HG03565 (cell line): ENCODE data around the gene LAPTM5.

Source experiments
- ATAC-seq: cut with Tn5 transposase; IDR thresholded peaks from one replicate; pipeline ENCODE4 v1.9.1; 2021; ENCODE audit warnings: mild to moderate bottlenecking, moderate library complexity; ENCODE audit not compliant: unreplicated experiment

The LAPTM5 gene

GRCh38 chr1:30787856-30788495 lies 30.4 kb upstream of the LAPTM5 start:
- no peak for ATAC-seq

DNA sequence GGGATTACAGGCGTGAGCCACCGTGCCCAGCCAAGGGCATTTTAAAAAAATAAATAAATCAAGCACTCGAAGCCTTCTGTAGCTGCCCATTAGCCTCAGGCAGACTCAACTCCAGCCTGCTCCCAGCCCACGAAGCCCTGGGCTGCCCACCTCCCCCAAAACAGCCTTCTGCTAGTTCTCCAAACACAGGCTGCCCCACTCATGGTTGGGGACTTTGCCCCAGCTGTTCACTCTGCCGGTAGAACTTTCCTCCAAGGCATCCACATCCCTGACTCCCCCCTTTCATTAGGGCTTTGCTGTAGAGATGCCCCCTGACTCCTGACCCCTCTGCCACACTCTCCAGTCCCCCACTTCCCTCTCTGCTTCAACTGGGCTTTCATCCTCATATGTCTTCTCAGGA lies 29.7 kb upstream of the LAPTM5 start:
- ATAC-seq = no peak

DNA sequence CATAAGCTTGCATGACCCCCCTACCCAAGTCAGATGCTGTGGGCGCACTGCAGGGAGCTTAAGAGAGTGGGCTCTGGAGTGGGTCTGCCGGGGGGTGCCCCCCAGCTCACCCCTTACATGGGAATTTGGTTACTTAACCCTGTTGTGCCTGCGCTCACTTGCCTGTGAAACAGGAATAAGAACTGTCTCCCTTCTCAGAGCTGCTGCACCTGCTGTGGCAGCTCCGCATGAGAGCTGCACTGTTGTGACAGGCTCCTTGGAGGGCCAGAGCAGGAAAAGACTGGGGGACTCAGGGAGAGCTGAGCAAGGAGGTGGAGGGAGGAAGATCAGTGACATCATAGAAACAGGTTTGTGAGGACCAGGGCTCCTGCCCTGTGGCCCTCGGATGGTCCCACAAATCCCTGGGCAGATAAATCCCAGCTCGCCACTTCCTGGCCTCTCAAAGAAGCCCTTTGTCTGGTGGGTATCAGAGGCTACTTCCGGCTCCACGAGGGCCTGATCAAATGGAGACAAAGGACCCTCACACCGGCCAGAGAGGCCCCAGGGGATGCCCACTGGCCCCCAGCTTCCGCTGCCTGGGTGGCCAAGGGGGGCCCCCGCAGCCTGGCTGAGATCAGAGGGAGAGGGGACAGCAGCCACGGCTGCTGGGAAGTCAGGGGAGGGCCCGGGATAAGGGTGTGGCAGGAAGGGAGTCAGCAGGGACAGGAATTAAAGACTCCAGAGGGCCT lies 28.9 kb upstream of the LAPTM5 start:
- ATAC-seq = no peak

GRCh38 chr1:30785714-30786113 lies 28.1 kb upstream of the LAPTM5 start:
- no peak for ATAC-seq

DNA sequence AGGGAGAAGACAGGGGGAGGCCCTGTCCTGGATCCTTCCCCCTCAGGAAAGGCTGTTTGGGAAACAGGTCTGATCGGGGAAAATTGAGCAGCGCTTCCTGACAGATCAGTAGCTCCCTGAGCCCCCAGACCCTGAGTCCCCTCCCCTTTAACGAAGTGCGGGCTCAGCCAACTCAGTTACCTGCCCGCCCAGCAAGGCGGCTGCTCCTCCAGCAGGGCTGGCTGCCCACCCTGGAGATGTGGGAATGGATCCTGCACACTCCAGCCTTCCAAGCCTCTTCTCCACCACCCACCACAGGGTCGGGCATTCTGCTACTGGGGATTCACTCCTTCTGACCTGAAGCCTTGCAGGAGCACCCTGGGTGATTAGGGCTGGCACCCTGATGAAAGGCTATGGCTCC lies 27.6 kb upstream of the LAPTM5 start:
- ATAC-seq = no peak

DNA sequence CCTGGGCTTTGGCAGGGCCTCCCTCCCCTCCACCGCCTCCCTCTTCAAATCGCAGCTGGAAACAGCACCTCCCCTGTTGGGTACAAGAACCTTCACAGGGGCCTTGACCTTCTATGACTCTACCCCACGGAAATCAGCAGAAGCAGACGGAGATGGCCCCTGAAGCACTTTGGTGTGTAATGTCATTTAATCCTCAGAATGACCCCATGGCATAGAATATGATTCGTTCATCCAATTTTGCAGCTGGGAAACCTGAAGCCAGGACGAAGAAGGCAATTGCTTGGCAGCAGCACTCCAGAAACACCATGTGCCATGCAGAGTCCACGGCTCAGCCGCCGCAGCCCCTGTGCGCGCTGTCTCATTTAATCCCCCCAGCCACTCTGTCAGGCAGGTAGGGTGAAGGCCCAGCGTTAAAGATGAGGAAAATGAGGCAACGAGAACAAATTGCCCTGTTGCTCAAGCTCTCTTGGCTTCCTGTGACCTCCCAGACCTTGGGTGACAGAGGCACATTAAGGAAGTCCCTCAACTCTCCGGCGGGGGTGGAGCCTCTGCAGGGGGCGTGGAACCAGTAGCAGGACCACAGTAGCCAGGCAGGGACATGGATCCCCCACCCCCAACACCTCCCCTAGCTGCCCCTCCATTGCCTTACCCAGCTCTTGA lies 25.8 kb upstream of the LAPTM5 start:
- ATAC-seq = no peak

- ATAC-seq = no peak
Observed at GRCh38 chr1:30782361-30783255, 25.0 kb upstream of the LAPTM5 start.

- no peak for ATAC-seq
Observed at GRCh38 chr1:30781906-30782305, 24.3 kb upstream of the LAPTM5 start.

DNA sequence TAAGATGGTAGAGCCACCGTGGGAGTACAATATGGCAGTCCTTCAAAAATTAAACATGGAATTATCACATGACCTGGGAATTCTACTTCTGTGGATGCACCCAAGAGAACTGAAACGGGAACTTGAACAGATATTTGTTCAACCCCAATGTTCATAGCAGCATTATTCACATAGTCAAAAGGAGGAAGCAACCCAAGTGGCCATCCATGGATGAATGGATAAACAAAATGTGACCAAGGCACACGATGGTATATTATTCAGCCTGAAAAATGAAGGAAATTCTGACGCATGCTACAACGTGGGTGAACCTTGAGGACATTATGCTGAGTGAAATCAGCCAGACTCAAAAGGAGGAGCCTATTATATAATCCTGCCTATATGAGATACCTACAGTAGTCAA lies 22.8 kb upstream of the LAPTM5 start:
- ATAC-seq = no peak

GRCh38 chr1:30779294-30780071 lies 21.9 kb upstream of the LAPTM5 start:
- ATAC-seq = no peak

DNA sequence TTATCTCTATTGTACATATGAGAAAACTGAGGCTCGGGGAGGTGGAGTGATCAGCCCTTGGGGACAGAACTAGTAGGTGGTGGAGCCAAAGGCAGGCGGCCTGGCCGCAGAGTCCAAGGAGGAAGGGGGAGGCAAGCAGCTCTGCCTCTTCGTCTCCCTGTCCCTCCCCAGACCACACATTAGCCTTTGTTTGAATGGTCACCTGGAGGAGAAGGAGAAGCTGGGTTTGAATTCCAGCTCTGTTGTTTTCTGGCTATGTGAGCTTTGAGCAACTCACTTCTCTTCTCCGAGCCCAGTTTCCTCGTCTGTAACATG lies 21.4 kb upstream of the LAPTM5 start:
- no peak for ATAC-seq

GRCh38 chr1:30778154-30778978 lies 20.8 kb upstream of the LAPTM5 start:
- ATAC-seq = no peak

- ATAC-seq = no peak
Observed at GRCh38 chr1:30777904-30778153, 20.3 kb upstream of the LAPTM5 start.

DNA sequence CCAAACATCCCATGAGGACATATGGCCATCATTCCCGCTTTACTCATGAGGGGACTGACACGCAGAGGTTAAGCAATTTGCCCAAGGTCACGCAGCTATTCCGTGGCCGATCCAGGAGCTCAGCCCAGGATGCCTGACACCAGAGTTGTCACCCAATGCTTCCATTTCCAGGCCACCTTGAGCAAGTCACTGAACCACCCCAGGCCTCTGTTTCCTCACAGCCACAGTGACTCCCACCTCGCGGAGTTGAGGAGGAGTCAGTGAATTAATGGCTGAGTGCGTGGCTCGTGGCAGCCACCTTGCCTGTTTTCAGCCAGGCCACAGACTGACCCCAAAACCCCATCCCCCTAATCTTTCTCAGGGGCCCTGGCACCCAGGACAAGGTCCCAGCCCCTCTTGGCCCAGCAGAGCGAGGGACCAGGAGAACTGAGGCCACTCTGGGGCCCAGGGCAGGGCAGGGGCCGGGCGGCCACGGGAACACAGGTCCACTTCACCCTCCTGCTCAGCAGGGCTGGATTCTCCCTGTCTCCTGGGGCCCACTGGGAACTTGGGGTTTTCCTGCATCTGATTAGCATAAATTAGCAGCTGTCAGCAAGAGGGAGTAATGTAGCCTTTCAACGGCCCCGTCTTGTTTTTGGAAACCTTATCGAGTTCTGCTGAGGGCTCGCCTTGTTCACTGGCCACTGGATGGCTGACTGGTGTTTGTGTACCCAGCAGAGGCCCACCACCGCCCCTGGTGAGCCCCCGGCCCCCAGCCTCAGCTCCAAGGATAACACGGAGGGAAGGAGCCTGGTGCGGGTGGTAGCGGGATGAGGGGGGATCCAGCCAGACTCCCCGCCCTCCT lies 19.7 kb upstream of the LAPTM5 start:
- ATAC-seq = no peak

DNA sequence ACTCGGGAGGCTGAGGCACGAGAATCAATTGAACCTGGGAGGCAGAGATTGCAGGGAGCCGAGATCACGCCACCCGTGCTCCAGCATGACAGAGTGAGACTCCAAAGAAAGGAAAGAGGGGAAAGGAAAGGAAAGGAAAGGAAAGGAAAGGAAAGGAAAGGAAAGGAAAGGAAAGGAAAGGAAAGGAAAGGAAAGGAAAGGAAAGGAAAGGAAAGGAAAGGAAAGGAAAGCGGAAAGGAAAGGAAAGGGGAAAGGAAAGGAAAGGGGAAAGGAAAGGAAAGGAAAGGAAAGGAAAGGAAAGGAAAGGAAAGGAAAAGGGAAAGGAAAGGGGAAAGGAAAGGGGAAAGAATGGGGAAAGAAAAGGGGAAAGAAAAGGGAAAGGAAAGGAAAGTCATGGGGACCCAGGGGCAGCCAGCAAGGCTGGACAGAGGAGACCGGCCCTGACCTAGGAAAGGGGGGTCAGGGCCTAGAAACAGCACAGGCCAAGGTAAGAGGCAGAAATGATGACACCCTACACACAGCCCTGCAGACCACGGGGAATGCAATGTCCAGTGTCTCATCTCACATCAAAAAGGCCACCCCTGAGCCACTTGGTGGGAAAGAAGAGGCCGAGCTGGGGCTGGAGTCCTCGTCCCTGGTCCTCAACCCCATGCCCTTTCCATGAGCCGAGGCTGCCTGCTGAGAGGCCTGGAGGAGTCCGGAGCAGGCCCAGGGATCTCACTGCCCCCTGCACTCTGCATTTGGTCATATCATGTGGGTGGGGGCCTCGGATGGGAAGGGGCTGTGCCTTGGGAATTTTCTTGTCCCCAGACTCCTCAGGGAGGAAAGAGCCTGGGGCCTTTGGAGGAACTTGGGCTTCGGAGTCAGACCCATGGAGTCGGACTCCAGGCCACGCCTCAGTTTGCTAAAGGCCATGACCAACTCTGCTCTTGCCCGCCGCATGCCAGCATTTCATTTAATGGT lies 18.8 kb upstream of the LAPTM5 start:
- ATAC-seq = no peak

GRCh38 chr1:30775433-30775975 lies 17.9 kb upstream of the LAPTM5 start:
- ATAC-seq = no peak

DNA sequence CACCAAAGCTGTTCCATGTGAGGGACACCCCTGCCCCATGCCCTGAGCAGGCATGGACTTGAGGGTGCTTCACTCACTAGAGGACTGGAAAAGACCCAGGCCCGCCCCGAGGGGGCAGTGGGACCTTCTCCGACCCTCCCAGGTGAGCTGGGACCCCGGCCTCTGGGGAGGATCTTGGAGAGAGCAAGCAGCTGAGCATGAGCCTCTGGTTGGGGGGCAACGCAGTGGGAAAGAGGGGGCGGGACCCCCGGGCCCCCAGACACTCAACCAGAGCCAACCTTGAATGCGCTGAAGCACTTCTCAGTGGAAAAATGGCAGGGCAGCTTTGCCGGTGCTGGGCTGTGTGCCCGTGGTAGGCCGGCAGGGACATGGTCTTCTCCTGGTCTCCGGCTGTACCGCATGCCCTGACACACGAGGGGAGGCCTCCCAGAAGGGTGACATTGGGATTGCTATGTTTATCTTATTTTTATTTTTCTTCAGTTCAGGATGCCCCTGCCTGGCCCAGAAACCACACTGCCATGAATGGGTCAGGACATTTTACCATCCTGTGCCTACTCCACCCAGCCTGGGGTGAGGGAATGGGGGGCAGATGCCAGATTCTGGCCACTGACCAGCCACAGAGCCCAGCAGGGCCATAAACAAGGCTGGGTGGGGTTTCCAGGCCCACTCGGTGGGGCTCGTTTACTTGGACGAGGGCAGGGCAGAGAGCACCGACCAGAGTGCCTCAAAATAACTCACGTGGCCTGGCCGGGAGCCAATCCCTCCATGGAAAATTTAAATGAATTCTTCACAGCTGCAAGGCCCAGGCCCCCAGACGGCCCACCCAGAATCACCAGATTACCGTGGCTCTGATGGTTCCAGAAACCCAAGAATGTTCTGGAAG lies 17.2 kb upstream of the LAPTM5 start:
- no peak for ATAC-seq
